HG02610 (cell line): ENCODE data around the gene CRACR2B.

Experiments
- ATAC-seq: cut with Tn5 transposase; IDR thresholded peaks from one replicate; pipeline ENCODE4 v1.9.1; 2021; ENCODE audit warnings: mild to moderate bottlenecking, moderate library complexity; ENCODE audit not compliant: unreplicated experiment

The CRACR2B gene

DNA sequence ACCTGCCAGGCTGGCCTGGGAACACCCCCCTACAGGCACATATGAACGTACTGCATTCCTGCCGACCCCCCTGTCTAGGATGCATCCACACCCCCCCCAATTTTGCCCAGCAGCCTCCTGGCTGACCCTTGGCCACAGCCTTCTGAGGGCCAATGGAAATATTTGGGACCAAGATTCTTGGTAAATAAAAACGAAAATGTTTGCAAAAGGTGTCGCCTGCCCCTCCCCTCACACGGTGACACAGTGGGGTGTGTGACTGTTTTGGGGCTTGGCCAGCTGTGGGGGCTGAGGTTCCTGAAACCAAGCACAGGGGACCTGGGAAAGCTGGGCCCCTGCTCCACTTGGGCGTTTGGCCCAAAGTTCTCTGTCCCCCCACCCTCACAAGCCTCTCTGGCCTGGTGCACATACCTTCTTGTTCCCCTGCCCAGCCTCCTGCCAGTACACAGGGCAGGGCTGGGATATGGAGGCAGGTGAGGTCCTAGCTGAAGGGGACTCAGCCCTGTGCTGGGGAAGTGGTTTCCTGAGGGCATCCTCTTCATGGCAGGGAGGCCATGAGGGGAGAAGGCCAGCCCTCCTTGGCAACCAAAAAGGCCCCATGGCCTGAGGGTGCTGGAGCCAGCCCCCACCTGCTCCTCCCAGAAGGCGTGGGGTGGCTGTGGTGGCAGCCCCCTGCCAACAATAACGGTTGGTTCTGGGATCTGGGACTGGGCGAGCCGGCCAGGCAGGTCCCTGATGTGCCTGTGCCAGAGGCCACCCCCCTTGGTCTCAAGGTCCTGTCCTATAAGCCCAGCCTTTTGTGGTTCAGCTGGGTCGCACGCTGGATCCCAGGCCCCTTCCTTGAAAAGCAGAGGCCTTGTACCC is 2.1 kb upstream of the CRACR2B start:
- ATAC-seq: no peak

DNA sequence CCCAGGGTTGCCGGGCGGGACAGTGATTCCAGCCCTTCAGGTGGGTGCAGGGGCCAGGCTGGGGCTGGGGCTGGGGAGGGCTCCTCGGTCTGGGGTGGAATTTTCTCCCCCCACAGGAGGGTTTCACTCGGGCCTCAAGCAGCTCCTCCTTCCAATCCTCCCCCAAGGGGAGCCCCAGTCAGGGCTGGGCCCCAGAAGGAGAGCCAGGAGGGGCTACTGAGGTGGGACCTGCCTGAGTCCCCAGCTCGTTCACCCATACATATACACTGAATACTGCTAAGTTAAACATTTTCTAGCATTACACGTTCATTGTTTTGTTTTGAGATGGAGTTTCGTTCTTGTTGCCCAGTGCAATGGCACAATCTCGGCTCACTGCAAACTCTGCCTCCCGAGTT is 1.5 kb upstream of the CRACR2B start:
- no peak for ATAC-seq

DNA sequence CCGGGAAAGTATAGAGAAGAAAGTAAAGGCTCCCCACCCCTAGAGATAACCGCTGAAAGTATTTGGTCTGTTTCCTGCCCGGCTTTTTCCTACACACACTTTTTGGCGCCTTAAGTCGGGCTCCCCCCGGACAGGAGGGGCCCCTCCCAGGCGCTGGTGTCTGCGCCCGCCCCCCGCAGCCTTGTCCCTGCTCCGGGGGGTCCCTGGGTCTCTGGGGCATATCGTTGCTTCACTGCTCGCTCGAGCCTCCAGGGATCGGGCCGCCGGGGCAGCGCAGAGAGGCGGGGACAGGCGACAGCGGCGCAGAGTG is 928 bp upstream of the CRACR2B start:
- no peak for ATAC-seq

DNA sequence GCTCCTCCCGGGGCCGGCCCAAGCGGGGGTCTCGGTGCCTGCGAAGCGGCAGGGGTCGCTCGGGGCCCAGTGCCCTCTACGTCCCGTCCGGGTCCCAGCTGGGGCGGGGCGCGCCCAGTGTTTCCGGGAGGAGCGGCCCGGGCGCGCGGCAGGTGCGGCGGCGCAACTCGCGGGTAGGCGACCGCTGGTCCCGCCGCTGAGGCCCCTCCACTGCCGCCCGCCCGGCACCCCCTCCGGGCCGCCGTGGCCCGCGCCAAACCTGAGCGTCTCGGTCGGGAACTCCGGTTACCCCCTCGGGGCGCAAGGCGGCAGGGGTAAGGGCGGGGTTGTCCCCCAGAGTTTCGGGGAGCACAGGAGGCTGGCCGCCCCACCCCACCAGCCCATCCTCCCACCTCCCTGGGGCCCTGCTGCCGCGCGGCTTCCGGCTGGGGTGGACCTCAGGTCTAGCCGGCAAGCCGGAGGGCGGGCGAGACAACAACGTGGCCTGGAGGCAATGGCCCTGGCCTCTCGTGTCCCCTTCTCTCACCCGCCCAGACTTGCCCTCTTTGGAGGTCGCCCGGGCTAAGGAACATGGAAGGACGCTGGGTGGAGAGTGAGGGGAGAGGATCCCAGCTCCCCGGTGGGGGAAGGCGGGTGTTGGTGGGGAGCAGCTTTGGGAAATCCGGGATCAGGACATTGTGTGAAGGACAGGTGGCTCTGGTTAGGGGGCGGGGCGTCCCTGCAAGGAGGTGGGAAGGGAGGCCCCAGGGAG is 398 bp upstream of the CRACR2B start:
- no peak for ATAC-seq

DNA sequence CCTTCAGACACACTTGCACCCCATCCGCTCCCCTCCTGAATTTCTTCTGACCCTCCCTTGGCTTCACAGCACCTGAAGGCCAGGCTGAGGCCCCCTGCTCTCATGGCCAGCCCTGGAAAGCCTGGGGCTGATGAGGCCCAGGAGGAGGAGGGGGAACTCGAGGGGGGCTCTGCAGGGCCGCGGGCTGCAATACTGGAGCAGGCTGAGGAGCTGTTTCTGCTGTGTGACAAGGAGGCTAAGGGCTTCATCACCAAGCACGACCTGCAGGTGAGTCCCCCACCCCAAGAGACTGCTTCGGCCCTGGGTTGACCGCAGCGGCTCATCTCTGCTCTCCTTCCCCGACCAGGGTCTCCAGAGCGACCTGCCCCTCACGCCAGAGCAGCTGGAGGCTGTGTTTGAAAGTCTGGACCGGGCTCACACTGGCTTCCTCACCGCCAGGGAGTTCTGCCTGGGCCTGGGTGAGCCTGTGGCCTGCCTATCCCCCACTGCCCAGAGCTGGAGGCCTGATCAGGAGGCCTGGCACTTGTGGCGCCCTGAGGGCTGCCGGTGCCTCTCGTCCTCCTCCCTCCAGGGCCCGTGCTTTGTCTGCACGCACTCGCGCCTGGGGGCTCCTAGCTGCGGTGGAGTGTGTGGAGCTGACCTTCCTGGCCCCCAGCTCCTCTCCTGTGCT is 922 bp downstream of the CRACR2B start:
- ATAC-seq: no peak

DNA sequence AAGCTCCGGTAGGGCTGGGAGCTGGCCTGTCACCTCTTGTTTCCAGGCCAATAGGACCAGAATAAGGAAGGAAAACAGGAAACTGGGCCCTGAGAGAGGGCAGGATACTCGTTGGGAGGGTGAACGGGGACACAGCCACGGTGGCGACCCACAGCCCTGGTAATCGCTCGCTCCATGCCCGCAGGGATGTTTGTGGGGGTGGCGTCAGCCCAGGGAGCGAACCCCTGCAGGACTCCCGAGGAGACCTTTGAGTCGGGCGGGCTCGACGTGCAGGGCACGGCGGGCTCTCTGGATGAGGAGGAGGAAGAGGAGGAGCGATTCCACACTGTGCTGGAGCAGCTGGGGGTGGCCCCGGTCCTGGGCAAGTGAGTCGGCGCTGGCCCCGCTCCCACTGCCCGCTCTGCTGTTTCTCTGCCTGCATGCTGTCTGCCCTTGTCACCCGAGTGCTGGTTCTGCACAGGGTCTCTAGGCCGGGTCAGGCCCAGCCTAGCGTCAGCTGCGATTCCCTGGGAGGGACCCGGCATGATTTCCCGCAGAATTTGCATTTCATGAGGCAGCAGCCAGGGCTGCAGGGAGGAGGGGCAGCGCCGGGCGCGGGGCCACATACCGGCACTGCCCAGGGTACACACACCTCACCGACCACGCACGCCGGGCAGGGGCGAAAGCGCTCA is 1.6 kb downstream of the CRACR2B start:
- ATAC-seq: no peak

DNA sequence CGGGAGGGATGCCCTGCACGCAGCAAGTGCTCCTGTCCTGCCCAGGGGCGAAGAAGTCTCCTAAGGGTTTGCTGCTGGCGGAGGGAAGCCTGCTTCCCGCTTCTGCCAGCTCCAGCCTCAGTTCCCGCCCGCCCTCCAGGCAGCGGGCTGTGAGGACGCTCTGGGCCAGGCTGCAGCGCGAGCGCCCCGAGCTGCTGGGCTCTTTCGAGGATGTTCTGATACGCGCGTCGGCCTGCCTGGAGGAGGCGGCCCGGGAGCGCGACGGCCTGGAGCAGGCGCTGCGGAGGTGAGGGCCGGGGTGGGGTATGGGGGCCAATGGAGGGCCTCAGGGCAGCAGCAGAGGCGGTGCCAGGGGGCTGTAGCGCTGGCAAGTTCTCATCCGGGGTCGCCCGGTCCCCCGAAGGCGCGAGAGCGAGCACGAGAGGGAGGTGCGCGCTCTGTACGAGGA is 2.2 kb downstream of the CRACR2B start:
- ATAC-seq: no peak

DNA sequence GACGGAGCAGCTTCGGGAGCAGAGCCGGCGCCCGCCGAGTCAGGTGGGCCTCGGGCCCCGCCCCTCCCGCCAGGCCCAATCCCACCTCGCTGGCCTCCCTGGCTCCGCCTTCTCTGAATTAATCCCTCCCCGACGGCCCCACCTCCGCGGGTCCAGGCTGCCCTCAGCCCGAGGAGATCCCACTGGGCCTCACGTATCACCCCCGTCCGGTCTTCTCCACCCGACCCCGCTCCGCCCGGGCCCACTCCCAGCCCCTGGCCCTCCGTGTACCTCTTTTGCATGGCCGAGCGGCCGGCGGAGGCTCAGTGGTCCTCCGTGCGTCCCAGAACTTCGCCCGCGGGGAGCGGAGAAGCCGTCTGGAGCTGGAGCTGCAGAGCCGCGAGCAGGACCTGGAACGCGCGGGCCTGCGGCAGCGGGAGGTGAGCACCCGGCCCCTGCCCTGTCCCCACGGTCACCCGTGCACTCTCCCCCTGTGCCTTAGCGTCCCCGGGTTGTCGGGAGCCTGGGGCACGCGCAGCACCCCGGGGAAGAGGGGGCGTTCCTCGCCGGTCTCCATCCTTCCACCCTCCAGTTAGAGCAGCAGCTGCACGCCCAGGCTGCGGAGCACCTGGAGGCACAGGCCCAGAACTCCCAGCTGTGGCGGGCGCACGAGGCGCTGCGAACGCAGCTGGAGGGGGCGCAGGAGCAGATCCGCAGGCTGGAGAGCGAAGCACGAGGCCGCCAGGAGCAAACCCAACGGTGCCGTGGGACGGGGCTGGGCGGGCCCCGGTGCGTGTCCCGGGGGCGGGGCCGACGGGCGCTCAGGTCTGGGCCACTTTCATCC is 2.8 kb downstream of the CRACR2B start:
- ATAC-seq: peak; percentile 30

DNA sequence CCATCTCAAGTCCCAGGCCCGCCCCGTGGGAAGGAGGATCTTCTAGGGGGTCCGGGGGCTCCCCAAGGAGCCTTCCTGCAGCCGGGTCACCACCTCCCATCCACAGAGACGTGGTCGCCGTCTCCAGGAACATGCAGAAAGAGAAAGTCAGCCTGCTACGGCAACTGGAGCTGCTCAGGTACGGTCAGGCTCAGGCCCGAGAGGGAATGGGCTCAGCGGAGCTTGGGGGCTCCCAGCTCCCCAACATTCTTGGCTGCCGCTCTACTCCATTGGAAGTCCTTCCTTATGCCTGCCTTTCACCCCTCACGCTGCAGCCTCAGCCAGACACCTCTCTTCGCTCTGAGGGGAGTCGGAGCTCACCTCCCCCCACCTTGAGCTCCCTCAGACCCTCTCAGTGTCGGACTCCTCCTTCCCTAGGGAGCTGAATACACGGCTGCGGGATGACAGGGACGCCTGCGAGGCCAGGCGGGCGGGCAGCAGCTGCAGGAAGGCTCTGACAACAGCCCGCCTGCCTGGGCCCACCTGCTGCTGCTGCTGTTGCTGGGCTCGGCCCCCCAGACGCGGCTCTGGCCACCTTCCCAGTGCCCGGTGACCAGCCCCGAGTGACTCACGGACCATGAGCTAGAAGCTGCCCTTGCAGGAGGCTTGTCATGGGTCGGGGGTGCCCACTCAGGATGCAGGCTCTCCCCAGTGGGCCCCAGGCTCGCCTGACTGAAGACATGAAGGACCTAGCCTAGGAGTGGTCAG is 3.6 kb downstream of the CRACR2B start:
- ATAC-seq: no peak

DNA sequence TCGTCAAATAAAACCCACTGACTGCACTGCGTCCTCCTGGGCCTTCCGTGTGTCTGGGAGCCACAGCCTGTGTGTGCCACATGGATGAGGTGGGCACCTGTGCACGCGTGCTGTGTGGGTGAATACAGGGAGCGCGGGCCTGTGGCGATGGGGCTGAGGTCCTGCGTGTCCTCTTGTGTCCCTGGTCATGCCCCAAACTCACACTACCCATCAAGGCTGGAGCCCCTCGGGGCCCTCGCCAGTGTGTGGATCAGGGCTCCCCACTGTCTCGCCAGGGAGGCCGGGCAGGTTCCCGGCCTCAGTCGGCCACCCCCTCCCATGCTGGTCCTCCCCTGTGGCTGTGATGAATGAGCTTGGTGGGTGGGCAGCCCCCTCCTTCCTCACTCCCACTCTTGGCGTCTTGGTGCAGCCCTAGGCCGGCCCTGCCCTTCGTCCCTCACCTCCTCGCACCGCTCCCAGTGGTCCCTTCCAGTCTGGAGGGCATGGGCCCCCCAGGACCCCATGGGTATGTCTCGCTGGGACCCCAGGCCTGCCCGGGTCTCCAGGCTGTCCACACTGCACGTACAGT is 4.3 kb downstream of the CRACR2B start:
- ATAC-seq: no peak

DNA sequence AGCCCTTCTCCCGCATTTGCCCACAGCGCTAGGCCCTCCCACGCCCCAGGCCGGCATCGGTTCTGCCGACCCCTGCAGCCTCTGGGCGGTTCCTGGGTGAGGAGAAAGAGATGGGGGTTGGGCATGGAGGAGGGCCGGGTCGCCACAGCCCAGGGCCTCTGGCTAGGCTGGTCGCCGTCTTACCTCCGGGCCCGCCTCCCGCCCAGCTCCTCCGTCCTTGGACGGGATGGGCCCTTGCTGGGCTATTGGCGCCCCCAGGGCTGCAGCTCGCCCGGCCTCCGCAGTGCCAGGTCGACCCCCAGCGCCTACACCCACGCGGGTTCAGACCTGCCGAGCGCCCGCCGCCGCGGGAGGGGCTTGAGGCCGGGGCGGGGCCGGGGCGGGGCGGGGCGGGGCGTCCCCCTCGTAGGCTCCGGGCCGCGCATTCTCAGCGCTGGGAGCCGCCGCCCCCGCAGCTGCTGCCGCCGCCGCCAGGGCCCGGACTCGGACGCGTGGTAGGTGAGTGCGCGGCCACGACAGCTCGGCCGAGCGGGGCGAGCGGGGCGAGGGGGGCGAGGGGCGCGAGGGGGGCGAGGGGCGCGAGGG is 4.9 kb downstream of the CRACR2B start, which contains the start of gene CD151:
Gene CD151, plus strand, starts transcription at position 424 of the 585 bp plus-strand sequence. CDS start 3,118 bp downstream, outside the sequence.
- ATAC-seq: no peak

DNA sequence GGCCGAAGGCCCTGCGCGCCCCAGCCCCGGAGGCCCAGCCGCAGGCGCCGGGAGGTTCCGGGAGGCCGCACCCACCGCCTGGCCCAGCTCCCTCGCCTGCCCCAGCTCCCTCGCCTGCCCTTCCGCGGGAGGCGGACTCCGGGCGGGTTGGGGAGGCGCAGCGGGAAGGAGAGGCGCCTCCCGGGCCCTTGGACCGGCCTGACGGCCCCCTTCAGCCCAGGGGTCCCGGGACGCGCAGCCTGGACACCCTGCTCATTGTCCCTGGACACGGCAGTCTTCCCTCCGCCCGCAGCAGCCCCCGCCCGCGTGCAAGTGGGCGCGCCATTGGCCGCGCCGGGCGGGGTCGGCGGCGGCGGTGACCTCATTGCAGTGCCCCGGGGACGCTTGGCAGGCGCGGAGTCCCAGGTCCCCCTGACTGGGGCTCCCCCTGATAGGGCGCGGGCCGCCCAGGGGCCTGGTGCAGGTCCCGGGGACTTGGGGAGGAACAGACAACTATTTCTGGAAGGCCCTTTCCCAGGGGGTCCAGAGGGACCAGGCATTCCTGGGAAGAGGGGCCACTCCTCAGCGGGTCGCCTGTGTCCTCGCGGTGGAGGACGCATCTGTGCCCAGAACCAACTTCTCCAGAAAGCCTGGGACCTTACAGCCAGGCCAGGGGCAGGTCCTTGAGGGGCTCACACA is 5.5 kb downstream of the CRACR2B start:
- ATAC-seq: no peak

DNA sequence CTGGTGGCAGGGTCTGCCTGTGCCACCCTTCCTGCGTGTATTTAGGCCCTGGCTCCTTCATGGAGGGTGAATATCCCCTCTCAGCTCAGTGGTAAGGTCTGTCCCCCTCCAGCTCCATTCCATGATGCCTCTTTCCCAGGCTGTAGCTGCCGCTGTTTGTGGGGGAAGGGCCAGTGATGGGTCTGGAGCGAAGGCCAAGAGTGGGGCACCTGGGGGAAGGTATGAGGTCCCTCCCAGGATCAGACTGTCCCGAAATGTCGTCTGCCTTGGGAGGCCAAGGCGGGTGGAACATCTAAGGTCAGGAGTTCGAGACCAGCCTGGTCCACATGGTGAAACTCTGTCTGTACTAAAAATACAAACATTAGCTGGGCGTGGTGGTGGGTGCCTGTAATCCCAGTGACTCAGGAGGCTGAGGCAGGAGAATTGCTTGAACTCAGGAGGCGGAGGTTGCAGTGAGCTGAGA is 6.2 kb downstream of the CRACR2B start:
- ATAC-seq: no peak

DNA sequence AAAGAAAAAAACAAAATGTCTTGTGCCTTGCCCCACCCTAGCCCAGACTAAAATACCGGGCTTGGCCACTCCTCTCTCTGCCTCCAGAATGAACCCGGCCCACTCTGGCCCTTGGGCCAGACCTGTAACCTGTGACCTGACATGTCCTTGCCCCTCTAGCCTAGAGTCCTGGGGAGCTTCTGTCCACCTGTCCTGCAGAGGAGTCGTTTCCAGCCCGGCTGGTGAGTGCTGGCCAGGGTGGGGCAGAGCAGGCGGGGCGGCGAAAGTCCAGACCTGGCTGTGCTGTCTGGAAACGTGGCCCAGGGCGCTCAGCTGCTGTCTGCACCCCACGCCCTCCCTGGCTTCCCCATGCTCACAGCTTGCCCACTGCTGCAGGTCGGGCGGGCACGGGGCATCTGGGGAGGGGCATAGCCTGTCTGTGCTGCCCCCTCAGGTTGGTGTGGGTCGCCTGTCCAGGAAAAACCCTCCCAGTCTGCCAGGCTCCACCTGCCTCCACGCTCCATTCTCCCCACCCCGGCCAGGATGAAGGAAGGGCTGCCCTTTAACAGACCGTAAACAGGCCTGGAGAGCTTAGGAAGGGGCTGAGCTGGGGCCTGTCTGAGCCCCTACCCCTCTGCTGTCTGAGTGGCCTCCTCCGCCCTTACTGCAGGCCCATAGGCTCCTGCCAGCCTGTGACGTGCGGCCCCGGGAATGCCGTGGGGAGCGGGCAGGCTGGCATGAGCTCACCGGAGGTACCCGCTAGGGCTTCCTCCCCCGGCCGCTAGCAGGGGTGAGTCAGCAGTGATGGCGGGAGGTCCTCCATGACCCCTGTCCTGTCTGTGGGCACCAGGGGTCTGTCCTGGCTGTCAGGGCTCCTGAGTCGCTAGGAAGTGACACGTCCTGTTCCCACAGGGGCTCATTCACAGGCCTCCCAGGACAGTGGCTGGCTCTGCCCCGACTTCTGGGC is 6.9 kb downstream of the CRACR2B start:
- ATAC-seq: no peak

DNA sequence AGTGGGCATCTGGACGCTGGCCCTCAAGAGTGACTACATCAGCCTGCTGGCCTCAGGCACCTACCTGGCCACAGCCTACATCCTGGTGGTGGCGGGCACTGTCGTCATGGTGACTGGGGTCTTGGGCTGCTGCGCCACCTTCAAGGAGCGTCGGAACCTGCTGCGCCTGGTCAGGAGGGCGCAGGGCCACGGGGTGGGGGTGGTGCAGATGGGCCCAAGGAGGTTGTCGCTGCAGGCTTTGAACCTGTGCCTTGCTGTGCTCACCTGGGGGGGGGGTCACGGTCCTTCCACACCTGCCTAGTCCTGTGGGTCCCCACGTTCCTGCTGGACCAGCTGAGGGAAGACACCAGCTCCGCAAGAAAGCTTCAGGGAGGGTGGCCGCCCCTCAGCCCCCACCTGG is 8.6 kb downstream of the CRACR2B start:
- no peak for ATAC-seq

DNA sequence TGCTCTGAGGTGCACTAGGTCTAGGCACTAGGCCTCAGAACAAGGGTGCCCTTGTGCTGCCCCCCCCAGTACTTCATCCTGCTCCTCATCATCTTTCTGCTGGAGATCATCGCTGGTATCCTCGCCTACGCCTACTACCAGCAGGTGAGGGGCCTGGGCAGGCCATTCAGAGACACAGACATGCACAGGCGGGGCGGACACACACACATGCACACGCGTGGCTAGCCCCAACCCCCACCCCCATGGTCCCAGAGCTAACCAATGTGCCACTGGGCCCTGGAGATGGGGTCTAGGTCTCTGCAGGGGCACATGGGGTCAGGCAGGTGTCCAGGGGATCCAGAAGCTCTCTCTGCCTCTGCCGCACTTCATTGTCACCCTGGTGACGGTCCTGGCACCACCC is 9.0 kb downstream of the CRACR2B start:
- no peak for ATAC-seq
